ENCODE measurements around the gene PRSS2. TPM values are rescaled to one million over a fixed set of nuclear protein-coding genes. Genes with fewer than 3 reads are reported as not detected.

The PRSS2 gene
- polyA plus RNA-seq, 1 donor (not counting 4 experiments of a cell fraction or from before 2014, with no cell fraction given), result not detected

DNA sequence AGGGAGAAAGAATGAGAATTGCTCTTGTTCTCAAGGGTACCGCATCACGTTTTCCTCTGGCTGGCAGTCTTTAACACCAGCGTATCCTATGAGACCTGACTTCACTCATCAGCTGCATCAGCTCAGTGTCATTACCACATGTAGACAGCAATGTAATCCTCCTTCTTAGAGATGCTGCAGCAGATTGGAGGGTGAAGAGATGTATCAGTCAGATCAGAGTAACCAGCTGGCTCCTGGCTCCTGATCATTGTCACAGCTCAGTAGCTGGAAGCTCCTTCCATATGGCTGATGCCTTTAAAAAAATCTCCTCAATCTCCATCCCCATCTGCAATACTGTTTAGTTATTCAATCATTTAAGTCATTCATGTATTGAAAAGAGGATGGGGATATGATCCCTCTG, 44.4 kb downstream of the PRSS2 start:
- FAIRE-seq (no peak), DNase-seq (ENCODE audit: low read depth, low spot score) (no peak)
- Histone ChIP-seq H3K4me1 (ENCODE audit: control insufficient read depth, extremely low read depth, insufficient read depth, low read length) (no peaks in the 10 kb centered on the region), H3K36me3 (ENCODE audit: control insufficient read depth in 2 of 2, extremely low read depth in 1 of 2, insufficient read depth in 2 of 2, low read length in 2 of 2) (no peaks in the 10 kb centered on the region), H3K9ac (ENCODE audit: control insufficient read depth, extremely low read depth, insufficient read depth, low read length) (no peak overlapping the region), H2AFZ (ENCODE audit: control insufficient read depth, low read length) (no peak overlapping the region), H4K20me1 (ENCODE audit: control insufficient read depth, extremely low read depth, insufficient read depth, low read length) (no peaks in the 10 kb centered on the region), H3K27ac (ENCODE audit: control insufficient read depth, insufficient read depth, low read length) (no peak overlapping the region), H3K27me3 (ENCODE audit: control insufficient read depth, extremely low read depth, insufficient read depth, low read length) (peaks cover 3% of the 10 kb centered on the region), H3K4me2 (ENCODE audit: control insufficient read depth, extremely low read depth, insufficient read depth, low read depth, low read length) (no peak overlapping the region), H3K4me3 (ENCODE audit: control insufficient read depth in 2 of 3, extremely low read depth in 1 of 3, insufficient read depth in 2 of 3, low read depth in 1 of 3, low read length in 3 of 3) (no peak overlapping the region), H3K9me3 (ENCODE audit: control insufficient read depth, low read depth, low read length) (no peaks in the 10 kb centered on the region), H3K9me1 (ENCODE audit: control insufficient read depth, extremely low read depth, insufficient read depth, low read length) (no peaks in the 10 kb centered on the region), H3K79me2 (ENCODE audit: control insufficient read depth, insufficient read depth, low read length) (no peaks in the 10 kb centered on the region)
- dilution Hi-C loops (cut with MboI; ENCODE audit: extremely low pct_ligation_motif_present, low sequenced_read_pairs), result loop anchor here (25.0 kb wide), 1 partner anchor 397 kb away; the partner anchor contains the start of gene TAS2R40
- TF ChIP-seq EZH2 (IDR thresholded peaks at IDR 0.05; ENCODE audit: low read length), result no peak
- TF ChIP-seq, protein P1, sequence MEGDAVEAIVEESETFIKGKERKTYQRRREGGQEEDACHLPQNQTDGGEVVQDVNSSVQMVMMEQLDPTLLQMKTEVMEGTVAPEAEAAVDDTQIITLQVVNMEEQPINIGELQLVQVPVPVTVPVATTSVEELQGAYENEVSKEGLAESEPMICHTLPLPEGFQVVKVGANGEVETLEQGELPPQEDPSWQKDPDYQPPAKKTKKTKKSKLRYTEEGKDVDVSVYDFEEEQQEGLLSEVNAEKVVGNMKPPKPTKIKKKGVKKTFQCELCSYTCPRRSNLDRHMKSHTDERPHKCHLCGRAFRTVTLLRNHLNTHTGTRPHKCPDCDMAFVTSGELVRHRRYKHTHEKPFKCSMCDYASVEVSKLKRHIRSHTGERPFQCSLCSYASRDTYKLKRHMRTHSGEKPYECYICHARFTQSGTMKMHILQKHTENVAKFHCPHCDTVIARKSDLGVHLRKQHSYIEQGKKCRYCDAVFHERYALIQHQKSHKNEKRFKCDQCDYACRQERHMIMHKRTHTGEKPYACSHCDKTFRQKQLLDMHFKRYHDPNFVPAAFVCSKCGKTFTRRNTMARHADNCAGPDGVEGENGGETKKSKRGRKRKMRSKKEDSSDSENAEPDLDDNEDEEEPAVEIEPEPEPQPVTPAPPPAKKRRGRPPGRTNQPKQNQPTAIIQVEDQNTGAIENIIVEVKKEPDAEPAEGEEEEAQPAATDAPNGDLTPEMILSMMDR (optimal IDR thresholded peaks at IDR 0.05 in 1 of 3, IDR thresholded peaks at IDR 0.05 in 1 of 3, conservative IDR thresholded peaks at IDR 0.05 in 1 of 3; ENCODE audit: extremely low read depth in 1 of 3, insufficient read depth in 2 of 3, low read length in 3 of 3), result no peak

DNA sequence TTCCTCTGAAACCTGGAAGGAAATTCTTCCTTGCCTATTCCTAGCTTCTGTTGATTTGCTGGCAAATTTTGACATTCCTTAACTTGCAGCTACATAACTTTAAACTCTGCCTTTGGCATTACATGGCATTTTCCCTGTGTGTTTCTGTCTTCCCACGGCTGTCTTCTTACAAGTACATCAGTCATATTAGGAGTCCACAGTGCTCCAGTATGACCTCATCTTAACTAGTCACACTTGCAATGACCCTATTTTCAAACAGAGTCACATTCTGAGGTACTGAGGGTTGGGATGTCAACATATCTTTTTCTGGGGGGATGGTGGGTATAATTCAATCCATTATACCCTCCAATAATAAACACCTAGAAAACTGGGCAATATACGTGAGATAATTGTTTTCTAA, 46.7 kb downstream of the PRSS2 start:
- no peak overlapping the region for H3K27ac ChIP-seq (ENCODE audit: control insufficient read depth, insufficient read depth, low read length)
- no peak overlapping the region for H3K4me3 ChIP-seq (ENCODE audit: control insufficient read depth in 2 of 3, extremely low read depth in 1 of 3, insufficient read depth in 2 of 3, low read depth in 1 of 3, low read length in 3 of 3)
- DNase-seq (ENCODE audit: low read depth, low spot score) (no peak), FAIRE-seq (no peak)
- no peaks in the 10 kb centered on the region for H3K9me3 ChIP-seq (ENCODE audit: control insufficient read depth, low read depth, low read length)
- no peak for TF ChIP-seq EZH2 (IDR thresholded peaks at IDR 0.05; ENCODE audit: low read length)
- TF ChIP-seq, protein P1 (optimal IDR thresholded peaks at IDR 0.05 in 1 of 3, IDR thresholded peaks at IDR 0.05 in 1 of 3, conservative IDR thresholded peaks at IDR 0.05 in 1 of 3; ENCODE audit: extremely low read depth in 1 of 3, insufficient read depth in 2 of 3, low read length in 3 of 3), result no peak
- peaks cover 3% of the 10 kb centered on the region for H3K27me3 ChIP-seq (ENCODE audit: control insufficient read depth, extremely low read depth, insufficient read depth, low read length)
- H3K4me1 ChIP-seq (ENCODE audit: control insufficient read depth, extremely low read depth, insufficient read depth, low read length), result no peaks in the 10 kb centered on the region
- dilution Hi-C loops (cut with MboI; ENCODE audit: extremely low pct_ligation_motif_present, low sequenced_read_pairs), result loop anchor here (25.0 kb wide), 1 partner anchor 395 kb away; the partner anchor contains the start of gene TAS2R40
- no peak overlapping the region for H2AFZ ChIP-seq (ENCODE audit: control insufficient read depth, low read length)
- no peaks in the 10 kb centered on the region for H3K9me1 ChIP-seq (ENCODE audit: control insufficient read depth, extremely low read depth, insufficient read depth, low read length)
- H3K4me2 ChIP-seq (ENCODE audit: control insufficient read depth, extremely low read depth, insufficient read depth, low read depth, low read length), result no peak overlapping the region
- H3K36me3 ChIP-seq (ENCODE audit: control insufficient read depth in 2 of 2, extremely low read depth in 1 of 2, insufficient read depth in 2 of 2, low read length in 2 of 2), result no peaks in the 10 kb centered on the region
- no peak overlapping the region for H3K9ac ChIP-seq (ENCODE audit: control insufficient read depth, extremely low read depth, insufficient read depth, low read length)
- no peaks in the 10 kb centered on the region for H4K20me1 ChIP-seq (ENCODE audit: control insufficient read depth, extremely low read depth, insufficient read depth, low read length)
- H3K79me2 ChIP-seq (ENCODE audit: control insufficient read depth, insufficient read depth, low read length), result no peaks in the 10 kb centered on the region

Measured in keratinocyte (primary cell).